ENCODE measurements around the gene SMCO3. TPM values are rescaled to one million over a fixed set of nuclear protein-coding genes. Genes with fewer than 3 reads are reported as not detected.

The SMCO3 gene
- total RNA-seq, 4 donors from 2014 or later: 0.75 TPM; not detected in 3

GRCh38 chr12:14841761-14842160 lies 27.8 kb upstream of the SMCO3 start:
- TF ChIP-seq, protein P1, sequence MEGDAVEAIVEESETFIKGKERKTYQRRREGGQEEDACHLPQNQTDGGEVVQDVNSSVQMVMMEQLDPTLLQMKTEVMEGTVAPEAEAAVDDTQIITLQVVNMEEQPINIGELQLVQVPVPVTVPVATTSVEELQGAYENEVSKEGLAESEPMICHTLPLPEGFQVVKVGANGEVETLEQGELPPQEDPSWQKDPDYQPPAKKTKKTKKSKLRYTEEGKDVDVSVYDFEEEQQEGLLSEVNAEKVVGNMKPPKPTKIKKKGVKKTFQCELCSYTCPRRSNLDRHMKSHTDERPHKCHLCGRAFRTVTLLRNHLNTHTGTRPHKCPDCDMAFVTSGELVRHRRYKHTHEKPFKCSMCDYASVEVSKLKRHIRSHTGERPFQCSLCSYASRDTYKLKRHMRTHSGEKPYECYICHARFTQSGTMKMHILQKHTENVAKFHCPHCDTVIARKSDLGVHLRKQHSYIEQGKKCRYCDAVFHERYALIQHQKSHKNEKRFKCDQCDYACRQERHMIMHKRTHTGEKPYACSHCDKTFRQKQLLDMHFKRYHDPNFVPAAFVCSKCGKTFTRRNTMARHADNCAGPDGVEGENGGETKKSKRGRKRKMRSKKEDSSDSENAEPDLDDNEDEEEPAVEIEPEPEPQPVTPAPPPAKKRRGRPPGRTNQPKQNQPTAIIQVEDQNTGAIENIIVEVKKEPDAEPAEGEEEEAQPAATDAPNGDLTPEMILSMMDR (IDR thresholded peaks at IDR 0.05; ENCODE audit: low read depth): no peak

DNA sequence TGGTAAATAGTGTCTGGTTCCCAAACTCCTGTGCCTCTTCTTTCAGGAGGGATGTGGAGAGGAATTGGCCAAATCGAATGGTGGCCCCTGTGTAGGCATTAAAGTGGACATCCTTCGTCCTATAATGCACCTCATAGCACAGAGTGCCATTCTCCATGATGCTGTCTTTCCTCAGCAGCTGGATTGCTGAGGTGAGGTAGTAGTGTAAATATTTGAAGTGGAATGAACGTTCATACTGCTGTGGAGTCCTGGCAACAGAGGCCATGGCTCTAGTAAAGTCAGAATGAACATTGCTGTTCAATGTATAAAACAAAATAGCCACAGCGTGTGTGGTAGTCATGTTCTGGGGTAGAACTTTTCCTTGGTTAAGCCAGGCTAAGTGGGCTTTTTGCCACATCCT lies 26.6 kb upstream of the SMCO3 start:
- TF ChIP-seq, protein P1 (IDR thresholded peaks at IDR 0.05; ENCODE audit: low read depth): no peak

- TF ChIP-seq, protein P1 (IDR thresholded peaks at IDR 0.05; ENCODE audit: low read depth): no peak
These were observed 25.3 kb upstream of the SMCO3 start for GRCh38 chr12:14839262-14839661.

- TF ChIP-seq, protein P1 (IDR thresholded peaks at IDR 0.05; ENCODE audit: low read depth): no peak
These were observed 22.6 kb upstream of the SMCO3 start for GRCh38 chr12:14836336-14837210.

DNA sequence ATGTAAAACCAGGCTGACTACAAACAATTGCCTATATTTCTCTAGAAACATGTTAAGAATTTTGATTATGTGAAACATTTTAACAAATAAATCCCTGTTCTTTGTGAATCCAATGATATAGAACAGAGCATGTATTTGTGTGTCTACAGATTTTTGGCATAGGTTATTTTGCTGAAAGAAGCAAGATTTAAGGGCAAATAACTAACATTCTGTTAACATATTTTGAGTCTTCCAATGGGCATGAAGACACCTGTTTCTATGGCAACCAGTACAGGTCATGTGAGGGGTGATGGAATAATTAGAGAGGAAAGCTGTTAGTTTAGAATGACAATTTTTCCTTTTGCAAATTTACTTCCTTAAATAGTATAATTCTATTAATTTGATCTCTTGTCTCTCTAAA lies 20.5 kb upstream of the SMCO3 start:
- TF ChIP-seq, protein P1 (IDR thresholded peaks at IDR 0.05; ENCODE audit: low read depth): no peak

DNA sequence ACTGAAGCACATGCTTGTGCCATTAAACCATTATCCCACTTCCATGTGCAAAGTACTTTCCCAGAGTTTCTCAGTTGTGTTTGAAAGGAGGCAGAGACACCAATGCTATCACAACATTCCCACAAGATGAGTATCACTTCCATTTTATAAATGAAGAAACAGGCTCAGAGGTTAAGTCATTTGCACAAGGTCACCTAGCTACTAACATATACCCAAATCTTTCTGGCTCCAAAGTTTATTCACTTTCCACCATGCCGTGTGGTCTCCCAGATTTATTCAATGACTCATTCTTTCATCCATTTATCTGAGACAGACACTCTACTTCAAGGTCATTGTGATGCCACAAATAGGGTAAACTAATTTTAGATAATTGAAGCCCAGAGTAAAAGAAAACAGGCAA lies 20.0 kb upstream of the SMCO3 start:
- TF ChIP-seq, protein P1 (IDR thresholded peaks at IDR 0.05; ENCODE audit: low read depth): no peak

GRCh38 chr12:14833336-14833735 lies 19.4 kb upstream of the SMCO3 start:
- TF ChIP-seq, protein P1 (IDR thresholded peaks at IDR 0.05; ENCODE audit: low read depth): no peak
